Measurements from ENCODE around the gene C11orf21.

The C11orf21 gene

DNA sequence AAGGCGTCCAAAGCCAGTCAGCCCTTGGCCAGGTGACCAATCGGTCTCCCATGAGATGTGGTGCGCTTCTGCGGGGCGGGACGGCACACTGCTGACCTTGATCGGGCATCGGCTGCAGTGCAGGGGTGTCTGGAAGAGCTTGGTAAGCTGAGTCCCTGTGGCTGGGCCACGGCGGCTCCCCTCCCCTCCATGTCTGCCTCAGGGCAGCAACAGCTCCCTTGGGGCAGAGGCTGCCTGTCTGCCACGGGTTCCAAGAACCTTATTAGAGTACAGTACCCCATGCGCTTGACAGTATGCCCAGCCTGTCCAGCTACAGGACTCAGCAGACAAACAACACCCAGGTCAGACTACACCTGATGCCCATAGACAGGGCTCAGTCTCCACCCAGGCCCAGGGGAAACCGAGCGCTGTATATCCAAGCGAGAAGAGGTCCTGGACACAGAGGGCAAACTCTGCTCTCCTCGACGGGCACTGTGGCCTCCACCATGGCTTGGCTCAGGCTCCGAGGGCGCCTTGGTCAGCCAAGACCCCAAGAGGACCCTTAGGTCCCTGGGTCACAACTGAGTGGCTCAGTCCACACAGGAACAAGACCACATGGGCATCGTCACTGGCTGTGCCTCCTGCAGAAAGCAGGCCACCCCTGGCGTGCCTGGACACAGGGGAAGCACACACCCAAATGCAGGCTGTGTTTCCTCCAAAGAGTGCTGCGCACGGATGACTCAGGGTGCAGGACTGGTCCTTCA, 19.0 kb upstream of the C11orf21 start:
- no peak for DNase-seq (ENCODE audit: low read depth)

DNA sequence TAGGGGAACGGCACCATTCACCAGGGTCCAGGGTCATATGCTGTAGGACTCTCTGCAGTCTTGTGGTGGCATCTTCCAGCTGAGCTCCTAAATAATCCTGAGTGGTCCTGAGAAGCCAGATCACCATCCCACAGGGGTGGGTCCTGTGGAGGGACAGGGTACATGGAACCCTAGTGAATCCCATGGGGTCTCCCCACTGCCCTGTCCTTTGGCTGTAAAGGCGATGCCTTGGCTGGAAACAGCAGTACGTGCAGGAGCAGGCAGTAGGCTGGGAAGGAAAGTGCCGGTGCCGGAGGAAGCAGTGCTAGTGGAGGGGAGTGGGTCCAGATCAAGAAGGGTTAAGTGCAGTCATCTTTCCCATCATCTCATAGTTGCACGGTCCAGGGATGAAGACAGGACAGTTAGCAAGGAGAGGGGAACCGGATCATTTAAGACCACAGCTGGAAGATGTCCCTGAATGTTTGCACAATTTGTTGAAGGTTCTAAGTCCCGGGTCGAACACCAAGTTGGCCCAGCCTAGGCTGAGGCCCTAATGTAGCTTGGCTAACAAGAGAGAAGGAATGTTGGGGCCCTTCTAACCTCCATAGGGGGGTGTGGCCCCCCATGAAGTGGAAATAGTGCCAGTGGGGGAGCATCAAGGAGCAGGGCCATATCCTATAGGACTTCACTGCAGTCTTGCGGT, 18.2 kb upstream of the C11orf21 start:
- no peak for DNase-seq (ENCODE audit: low read depth)

DNA sequence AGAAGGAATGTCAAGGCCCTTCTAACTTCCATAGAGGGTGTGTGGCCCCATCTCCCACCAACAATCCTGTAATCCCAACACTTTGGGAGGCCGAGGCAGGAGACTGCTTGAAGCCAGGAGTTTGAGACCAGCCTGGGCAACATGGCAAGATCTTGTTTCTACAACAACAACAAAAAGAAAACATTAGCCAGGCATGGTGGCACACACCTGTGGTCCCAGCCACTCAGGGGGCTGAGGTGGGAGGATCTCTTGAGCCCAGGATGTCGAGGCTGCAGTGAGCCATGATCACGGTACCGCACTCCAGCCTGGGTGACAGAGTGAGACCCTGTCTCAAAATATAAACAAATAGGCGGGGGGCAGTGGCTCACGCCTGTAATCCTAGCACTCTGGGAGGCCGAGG, 17.0 kb upstream of the C11orf21 start:
- no peak for DNase-seq (ENCODE audit: low read depth)

DNA sequence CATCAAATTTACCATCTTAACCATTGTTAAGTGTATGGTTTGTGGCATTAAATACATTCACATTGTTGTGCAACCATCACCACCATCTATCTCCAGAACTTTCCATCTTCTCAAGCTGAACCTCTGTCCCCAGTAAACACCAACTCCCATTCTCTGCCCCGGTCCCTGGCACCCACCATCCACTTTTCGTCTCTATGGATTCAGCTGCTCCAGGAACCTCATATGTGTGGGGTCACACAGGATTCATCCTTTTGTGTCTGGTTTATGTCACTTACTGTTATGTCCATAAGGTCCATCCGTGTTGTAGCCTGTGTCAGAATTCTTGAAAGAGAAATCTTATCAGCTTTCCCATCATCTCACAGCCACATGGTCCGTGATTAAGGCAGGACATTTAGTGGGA, 16.4 kb upstream of the C11orf21 start:
- DNase-seq (ENCODE audit: low read depth): no peak

DNA sequence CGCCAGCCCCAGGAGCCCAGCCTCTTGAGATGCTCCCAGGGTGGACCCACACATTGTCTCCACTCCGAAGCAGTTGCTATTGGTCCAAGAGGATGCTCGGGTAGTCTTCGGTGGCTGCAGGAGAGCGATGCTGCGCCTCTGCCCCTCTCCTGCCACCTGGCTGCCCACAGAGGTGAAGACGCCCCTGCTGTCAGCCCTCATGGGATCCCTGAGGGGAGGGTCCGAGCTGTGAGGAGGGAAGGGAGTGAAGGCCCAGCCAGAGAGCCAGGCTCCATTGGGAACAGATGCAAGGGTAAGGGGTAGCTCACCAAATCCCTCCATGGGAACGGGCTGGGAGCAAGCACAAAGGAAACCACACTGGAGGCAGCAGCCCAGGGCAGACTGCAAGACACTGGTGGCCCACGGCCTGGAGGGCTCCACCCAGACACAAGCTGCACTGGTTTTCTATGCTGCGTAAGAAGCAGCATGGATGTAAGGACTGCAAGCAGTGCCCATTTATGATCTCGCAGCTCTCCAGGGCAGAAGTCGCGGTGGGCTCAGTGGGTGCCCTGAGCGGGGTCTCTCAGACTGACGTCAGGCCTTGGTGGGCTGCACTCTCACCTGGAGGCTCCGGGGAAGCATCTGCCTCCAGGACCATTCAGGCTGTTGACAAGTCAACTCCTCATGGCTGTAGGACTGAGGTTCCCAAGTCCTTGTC, 15.8 kb upstream of the C11orf21 start:
- no peak for DNase-seq (ENCODE audit: low read depth)

DNA sequence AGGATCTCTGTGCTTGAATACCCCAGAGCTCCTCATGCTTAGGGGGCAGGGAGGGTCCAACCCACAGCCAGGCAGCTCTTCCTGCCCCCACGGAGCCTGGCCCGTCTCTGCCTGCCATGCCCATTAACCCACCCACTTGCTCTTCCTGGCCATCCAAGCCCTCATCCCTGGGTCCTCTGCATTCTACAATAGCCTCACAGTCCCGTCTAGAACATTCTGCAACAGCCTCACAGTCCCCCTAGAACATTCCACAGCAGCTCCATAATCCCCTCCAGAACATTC, 15.2 kb upstream of the C11orf21 start:
- no peak for DNase-seq (ENCODE audit: low read depth)

DNA sequence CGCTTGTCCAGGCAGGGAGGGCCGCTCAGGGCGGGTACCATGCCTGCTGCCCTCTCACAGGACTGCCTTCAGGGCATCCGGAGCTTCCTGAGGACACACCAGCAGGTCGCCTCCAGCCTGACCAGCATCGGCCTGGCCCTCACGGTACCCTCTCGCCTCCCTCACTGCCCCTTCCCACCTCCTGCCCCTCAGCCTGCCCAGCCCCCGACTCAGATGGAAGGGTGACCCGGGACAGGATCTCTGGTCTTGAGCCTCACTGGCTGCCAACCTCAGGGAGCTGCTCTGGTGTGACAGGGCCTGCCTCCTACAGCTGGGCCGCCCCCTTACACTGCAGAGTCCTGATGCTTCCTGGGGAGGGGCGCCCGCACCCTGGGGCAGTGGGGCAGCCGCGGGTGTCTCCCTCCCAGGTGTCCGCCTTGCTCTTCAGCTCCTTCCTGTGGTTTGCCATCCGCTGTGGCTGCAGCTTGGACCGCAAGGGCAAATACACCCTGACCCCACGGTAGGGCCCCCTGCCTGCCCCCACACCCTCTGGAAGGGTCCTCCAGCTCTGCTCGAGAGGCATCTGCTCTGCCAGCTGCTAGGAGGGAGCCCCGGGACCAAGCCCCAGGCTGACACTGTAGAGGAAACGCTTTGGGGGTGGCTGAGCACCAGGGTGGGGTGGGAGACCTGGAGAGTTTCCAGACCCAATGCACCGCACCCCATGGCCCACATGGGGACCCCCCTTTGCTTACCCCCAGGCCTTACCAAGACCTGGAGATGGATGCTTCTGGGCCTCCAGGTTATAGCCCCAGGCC, 14.6 kb upstream of the C11orf21 start:
- DNase-seq (ENCODE audit: low read depth): no peak

DNA sequence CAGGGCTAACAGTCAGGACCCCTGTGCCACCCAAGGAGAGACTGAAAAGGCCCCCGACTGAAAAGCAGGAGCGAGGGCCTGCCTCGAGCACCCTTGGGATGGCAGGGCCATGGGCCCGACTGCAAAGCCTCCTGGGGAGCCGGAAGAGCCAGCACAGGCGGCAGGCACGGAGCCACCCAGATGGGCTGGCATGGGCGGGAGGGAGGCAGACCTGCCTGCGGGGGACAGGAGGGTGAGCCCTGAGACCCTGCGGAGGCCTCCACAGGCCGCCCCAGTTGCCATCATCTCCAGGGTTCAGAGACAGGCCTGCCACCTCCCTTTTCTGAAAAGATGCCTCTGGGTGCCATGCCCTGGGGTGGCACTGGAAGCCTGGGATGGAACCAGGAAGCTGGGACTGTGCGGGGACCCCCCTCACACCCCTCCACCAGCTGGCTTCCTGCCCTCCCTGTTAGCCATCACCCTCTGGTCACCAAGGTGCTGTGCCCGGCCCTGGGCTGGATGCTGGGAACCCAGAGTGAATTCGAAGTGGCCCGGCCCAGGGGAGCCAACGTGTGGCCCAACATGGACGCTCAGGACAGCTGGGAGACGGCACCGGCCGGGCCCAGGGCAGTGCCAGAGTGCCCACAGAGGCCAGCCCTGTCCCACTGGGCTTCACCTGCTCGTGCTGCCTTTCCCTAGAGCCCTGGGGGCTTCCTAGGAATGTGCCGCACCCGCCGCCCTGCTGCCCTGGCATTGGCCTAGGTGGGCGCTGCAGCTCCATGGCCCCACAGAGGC, 13.9 kb upstream of the C11orf21 start:
- no peak for DNase-seq (ENCODE audit: low read depth)

DNA sequence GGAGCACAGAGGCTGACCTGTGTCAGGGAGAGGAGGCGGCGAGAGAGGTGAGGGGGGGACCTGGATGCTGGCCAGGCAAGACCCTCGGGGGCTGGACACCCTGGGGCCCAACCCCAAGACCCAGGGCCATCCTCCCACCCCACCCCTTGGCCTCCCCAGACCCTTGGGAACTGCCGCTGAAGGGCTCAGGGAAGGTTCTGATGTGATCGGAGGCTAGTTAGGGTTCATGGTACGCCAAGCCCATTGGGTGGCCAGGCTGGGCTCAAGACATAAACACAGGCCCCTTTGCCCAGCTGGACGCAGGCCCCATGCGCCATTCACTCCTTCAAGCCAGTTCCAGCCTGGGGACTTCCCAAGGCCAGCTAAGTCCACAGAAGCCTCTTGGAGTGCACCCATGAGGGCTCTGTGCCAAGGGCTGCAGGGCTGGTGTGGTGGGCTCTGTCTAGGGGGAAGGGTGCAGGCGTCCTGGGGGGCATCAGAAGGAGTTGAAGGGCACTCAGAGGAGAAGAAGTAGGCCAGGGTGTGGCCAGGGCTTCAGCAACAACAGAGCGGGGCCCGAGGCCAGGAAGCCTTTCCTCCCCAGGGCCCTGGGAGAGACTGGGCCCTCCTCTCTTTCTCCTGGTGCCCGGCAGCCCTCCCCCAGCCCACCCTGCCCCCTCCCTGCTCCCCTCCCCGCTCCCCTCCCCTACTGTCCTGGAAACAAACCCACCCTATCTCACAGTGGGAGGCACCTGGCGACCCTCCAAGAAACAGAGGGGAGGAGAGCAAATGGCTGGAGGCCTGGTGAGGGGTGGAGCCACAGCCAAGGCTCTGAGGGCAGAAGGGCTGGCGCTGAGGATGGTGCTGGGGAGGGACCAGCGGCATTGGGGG, 13.0 kb upstream of the C11orf21 start:
- DNase-seq (ENCODE audit: low read depth): no peak

DNA sequence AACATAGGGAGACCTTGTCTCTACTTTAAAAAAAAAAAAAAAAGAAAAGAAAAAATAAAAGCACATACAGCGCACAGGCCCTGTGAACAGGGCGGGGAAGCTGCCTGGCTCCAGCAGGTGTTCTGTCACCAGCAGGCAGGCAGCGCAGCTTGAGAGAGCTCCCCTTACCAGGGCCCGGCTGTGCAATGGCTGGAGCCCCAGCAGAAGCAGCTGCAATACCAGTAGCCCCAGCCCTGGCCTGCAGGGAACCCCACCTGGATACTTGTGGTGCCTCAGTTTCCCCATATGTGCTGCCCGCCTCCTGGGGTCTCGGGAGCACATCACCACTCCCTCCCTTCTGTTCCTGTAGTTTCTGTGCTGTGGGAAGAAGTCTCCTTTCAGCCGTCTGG, 12.4 kb upstream of the C11orf21 start:
- no peak for DNase-seq (ENCODE audit: low read depth)

DNA sequence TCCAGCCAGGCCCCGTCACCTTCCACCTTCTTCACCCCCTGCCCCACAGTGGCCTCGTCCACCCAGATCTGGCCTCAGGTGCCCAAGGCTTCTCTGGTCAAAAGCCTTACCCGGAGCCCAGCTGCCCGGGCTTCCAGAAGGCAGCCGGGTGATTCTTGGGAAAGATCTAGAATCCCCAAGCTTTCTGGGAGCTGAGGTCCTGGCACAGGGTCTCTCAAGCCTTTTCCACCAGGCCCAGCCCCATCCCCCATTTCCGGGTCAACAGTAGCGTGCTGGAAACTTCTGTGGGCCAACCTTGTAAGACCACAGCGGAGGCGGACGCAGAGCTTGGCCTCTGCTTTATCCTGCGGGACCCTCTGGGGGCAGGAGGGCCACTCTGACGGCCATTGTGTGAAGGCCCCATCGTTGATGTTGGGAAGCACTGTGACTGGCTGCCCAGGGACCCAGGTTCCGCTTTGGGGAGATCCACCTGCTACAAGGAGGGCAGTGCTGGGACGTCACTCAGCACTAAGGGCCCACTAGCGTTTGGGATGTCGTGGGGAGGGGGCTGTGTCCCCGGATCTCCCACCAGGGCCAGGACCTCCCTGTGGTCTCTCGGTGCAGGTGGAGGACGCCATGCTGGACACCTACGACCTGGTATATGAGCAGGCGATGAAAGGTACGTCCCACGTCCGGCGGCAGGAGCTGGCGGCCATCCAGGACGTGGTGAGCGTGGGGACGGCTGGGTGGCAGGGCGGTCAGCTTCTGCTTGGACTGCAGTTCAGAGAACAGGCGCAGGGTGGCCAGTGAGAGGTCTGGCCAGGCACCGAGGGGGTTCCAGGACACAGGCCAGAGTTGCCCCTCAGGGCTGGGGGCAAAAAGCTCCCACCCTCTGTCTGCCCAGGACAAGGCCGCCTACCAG, 11.6 kb upstream of the C11orf21 start:
- no peak for DNase-seq (ENCODE audit: low read depth)

DNA sequence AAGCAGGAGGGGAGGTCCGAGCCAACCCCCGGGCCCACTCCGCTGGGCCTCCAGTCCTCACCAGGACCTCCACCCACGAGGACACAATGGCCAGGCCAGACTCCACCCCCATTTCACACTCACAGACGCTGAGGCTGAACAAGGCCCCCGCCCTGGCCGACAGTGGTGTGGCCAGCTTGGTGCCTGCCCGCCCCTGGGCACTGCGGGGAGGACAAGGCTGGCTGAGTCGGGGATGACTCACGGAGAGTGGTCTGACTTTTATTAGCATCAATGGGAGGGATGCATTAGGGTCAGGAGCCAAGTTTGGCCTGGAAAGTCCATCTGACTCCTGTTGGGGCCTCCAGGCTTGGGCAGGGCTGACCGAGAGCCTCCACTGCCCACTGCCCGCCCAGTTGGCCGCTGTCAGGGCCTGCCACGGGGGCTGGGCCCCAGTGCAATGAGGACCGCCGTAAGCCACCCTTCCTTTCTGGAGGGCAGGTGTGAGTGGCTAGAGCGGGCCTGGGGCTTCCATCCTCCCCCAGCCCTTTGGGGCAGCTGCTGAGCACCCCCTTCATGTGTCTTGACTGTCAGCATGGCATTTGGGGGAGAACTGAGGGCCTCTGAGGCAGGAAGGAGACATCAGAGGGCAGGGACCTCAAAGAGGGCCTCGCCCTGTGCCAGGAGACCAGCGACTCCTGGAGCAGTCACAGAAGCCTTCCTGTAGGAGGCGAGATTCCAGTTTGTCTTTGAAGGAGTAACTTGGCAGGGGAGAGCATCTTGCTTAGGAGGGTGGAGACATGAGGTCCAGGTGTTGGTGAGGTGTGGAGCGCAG, 10.7 kb upstream of the C11orf21 start:
- DNase-seq (ENCODE audit: low read depth): peak; percentile 81

DNA sequence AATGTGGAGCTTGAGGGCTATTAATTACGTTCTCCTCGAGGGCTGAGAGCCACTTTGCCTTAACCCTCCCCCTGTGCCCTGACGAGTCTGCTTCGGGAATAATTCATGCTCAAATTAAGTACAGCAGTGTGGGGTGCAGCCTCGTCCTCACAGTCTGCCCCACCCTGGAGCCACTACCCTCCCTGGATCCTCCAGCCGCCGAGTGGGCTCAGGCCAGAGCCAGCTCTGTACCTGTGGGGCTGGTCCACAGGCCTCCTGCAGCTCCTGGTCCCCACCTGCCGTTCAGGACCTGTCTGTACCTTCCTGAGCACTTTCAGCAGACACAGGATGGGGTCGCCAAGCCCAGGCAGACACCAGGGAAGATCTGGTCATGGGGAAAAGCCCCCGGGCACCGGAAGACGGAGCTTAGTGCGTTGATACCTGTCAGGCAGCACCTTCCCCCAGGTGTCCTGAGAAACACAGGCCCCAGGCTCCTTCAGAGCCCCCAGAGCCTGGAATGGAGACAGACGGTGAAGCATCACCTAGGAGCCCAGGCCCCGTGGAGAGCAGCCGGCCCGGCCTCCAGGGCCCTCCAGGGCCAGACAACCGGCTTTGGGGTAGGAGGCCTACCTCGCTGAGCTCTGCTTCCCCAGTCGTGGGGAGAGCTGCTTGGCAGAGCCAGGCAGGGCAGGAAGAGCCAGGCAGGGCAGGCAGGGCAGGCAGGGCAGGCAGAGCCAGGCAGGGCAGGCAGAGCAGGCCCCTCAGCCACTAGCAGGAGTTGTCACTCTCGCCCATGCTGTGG, 9.8 kb upstream of the C11orf21 start:
- DNase-seq (ENCODE audit: low read depth): no peak

DNA sequence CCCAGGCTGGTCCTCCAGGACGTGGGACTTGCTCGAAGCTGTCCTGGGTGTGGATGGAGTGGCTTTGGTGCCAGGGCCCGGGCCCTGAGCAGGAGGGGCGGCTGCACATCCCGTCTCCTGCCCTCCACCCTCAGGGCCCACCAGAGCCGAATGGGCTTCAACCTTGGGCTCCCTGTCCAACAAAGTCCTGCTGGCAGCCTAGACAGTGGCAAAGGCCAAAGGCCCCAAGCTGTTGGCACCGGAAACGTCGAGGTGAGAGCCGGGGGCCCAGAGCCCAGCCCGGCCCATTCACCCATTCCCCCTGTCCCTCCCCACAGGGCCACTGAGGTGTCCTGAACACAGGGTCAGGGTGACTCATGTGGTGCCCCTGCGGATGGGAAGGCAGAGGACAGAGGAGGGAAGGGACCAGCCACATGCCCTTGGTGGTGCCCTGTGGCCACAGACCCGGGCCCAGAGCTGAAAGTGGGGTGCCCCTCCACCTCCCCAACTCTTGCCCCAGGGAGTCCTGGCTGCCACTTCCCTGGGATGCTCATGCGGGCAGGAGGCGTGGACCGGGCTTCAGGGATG, 9.2 kb upstream of the C11orf21 start:
- DNase-seq (ENCODE audit: low read depth): no peak

DNA sequence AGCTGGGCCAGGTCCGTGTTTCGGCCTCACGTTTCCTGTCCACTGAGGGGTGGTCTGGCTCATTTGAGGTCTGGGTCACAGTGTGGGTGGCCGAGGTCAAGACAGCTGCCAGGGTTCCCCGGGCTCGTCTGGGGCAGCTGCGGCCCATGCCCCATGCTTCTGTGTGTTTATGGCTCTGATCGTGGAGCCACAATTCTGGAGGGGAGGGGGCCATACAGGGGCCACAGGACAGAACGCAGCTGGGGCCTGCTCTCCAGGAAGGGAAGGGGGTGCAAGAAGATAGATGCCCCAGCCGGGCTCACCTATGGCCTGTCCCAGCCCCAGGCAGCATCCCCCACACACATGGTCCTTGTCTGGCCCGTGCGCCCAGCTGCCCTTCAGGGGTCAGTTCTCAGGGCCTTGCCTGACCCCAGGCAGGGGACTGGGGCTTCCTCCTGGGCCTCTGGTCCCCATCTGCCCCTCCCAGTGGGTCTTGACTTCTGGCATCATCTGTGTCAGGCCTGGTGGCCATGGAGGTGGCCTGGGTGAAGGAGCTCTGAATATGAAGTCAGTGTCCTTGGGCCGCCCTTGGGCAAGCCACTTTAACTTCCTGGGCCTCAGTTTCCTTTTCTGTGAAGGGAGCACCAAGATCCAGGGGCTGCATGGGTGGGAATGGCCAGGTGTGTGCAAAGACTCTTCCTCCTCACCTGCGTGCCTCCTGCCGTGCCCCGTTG, 8.5 kb upstream of the C11orf21 start:
- DNase-seq (ENCODE audit: low read depth): no peak

DNA sequence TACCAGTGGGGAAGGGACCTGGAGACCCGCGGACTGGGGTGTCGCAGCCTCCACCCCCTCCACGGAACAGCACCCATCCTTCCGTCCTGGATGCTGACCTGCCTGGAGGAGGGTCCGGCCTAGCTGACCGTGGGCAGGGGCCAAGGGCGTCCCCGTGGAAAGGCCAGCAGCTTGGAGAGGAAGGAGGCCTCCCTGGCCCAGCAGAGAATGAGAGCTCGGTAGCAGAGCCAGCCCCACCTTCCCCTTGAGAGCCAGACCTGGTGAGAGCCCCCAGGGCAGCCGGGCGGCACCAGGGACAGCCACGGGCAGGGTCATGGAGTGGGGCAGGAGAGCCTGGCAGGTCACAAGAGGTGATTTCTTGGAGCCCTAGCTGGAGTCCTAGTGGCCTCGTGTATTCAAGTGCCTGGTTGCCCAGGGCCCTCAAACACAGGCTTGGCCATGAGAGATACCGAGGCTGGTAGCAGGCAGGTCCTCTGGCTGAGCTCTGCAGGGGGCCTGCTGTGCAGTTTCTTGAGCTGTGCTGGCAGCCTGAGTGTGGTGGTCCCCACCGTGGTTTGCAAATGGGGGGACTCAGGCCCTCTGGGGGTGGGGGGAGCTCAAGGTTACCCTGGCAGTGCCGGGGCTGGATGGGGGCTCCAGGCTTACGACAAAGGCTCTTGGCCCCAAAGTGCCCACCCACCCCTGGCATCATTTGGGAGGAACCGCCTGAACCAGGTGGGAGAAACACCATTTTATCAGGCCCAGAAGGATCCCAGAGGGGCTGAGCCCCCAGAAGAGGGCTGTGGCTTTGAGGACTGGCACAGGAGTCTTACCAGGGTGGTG, 7.7 kb upstream of the C11orf21 start:
- DNase-seq (ENCODE audit: low read depth): no peak
